ENCODE data around the gene ZFAND3.

The ZFAND3 gene

DNA sequence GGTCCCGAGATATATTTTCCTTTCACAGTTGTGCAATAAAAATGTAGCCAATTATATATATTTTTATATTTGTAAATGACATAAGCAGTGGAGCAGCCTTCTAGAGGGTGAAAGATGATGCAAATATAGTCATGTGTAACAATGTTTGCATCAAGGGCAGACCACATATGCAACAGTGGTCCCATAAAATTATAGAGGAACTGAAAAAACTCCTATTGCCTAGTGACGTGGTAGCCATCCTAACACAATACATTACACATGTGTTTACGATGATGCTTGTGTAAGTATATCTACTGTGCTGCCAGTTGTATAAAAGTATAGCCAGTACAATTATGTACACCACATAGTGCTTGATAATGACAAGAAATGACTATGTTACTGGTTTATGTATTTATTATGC, 162.8 kb downstream of the ZFAND3 start:
- H3K4me3 ChIP-seq (ENCODE audit: low read depth, low read length, poor library complexity, severe bottlenecking): no peak overlapping the region
- no peaks in the 10 kb centered on the region for H3K79me2 ChIP-seq (ENCODE audit: insufficient read depth, low read length)
- H3K9ac ChIP-seq (ENCODE audit: low read length): no peak overlapping the region
- no peak for TF ChIP-seq EZH2 (IDR thresholded peaks at IDR 0.05; ENCODE audit: borderline replicate concordance, low read length)
- TF ChIP-seq, protein P1, sequence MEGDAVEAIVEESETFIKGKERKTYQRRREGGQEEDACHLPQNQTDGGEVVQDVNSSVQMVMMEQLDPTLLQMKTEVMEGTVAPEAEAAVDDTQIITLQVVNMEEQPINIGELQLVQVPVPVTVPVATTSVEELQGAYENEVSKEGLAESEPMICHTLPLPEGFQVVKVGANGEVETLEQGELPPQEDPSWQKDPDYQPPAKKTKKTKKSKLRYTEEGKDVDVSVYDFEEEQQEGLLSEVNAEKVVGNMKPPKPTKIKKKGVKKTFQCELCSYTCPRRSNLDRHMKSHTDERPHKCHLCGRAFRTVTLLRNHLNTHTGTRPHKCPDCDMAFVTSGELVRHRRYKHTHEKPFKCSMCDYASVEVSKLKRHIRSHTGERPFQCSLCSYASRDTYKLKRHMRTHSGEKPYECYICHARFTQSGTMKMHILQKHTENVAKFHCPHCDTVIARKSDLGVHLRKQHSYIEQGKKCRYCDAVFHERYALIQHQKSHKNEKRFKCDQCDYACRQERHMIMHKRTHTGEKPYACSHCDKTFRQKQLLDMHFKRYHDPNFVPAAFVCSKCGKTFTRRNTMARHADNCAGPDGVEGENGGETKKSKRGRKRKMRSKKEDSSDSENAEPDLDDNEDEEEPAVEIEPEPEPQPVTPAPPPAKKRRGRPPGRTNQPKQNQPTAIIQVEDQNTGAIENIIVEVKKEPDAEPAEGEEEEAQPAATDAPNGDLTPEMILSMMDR (IDR thresholded peaks at IDR 0.05; ENCODE audit: low read length): no peak
- H3K4me1 ChIP-seq (ENCODE audit: insufficient read depth, low read length, severe bottlenecking): peaks cover 7% of the 10 kb centered on the region
- H3F3A ChIP-seq (ENCODE audit: insufficient read depth, low read length): no peaks in the 10 kb centered on the region
- no peak overlapping the region for H3K4me2 ChIP-seq (ENCODE audit: low read length)
- H3K9me3 ChIP-seq (ENCODE audit: low read length): no peaks in the 10 kb centered on the region
- H3K27me3 ChIP-seq (ENCODE audit: insufficient read depth, low read length): no peaks in the 10 kb centered on the region
- no peak overlapping the region for H2AFZ ChIP-seq (ENCODE audit: low read length)
- no peaks in the 10 kb centered on the region for H3K9me2 ChIP-seq (ENCODE audit: low read depth, low read length)
- no peaks in the 10 kb centered on the region for H4K20me1 ChIP-seq (ENCODE audit: insufficient read depth, low read length)
- H3K27ac ChIP-seq (ENCODE audit: low read depth, low read length, poor library complexity, severe bottlenecking): no peak overlapping the region
- H3K36me3 ChIP-seq (ENCODE audit: insufficient read depth, low read length): no peaks in the 10 kb centered on the region

DNA sequence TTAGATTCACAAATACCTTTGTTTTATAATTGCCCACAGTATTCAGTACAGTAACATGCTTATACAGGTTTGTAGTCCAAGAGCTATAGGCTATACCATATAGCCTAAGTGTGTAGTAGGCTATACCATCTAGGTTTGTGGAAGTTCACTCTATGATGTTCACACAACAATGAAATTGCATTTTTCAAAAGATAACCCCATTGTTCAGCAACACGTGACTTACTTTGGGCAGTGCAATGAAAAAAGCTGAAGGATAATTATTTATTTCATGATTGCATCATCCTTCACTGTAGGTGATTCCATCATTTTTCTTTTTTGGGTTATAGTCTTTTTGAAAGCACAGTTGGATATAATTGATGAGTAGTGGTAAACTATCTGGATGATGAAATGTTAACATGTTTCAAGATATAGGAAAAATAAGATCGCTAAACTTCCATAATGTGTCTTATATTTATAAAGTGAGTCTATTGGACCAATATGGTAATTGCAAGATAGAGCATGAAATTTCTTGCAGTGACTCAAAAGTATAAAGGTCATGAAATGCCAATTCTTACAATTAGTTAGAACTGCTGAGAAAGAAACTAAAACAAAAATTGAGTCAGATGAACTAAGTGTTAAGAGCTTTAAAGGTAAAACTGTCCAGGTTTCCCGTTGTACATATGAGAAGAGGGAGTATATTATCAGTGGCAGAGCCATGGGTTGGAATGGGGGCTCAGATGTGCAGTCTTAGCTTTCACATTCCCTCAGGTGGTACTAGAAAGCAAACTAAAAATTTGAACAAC, 164.4 kb downstream of the ZFAND3 start:
- Histone ChIP-seq H3K36me3 (ENCODE audit: insufficient read depth, low read length) (no peaks in the 10 kb centered on the region), H3K9me3 (ENCODE audit: low read length) (no peaks in the 10 kb centered on the region), H3K4me1 (ENCODE audit: insufficient read depth, low read length, severe bottlenecking) (peaks cover 7% of the 10 kb centered on the region), H3F3A (ENCODE audit: insufficient read depth, low read length) (no peaks in the 10 kb centered on the region), H3K4me2 (ENCODE audit: low read length) (no peak overlapping the region), H2AFZ (ENCODE audit: low read length) (no peak overlapping the region), H4K20me1 (ENCODE audit: insufficient read depth, low read length) (no peaks in the 10 kb centered on the region), H3K9ac (ENCODE audit: low read length) (no peak overlapping the region), H3K27me3 (ENCODE audit: insufficient read depth, low read length) (no peaks in the 10 kb centered on the region), H3K79me2 (ENCODE audit: insufficient read depth, low read length) (no peaks in the 10 kb centered on the region), H3K27ac (ENCODE audit: low read depth, low read length, poor library complexity, severe bottlenecking) (no peak overlapping the region), H3K9me2 (ENCODE audit: low read depth, low read length) (no peaks in the 10 kb centered on the region), H3K4me3 (ENCODE audit: low read depth, low read length, poor library complexity, severe bottlenecking) (no peak overlapping the region)
- TF ChIP-seq EZH2 (IDR thresholded peaks at IDR 0.05; ENCODE audit: borderline replicate concordance, low read length): no peak
- TF ChIP-seq, protein P1 (IDR thresholded peaks at IDR 0.05; ENCODE audit: low read length): no peak

DNA sequence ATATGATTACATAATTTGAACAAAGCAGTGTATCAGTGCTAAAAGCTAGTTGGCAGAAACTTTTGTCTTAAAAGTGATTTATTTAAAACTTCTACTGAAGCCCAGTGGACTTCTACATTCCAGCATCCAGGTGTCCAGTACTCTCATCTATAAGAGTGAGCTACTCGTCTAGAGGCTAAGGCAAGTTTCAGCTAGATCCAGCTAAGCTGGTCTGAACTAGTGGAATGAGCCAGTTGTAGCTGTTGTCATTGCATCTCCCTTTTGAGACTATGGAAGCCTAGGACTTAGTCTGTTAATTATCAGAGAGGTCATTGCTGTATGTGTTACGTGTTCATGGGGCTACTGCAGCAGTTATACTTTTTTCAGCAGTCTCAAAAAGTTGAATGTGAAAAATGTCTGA, 165.1 kb downstream of the ZFAND3 start:
- no peaks in the 10 kb centered on the region for H3K9me2 ChIP-seq (ENCODE audit: low read depth, low read length)
- no peaks in the 10 kb centered on the region for H4K20me1 ChIP-seq (ENCODE audit: insufficient read depth, low read length)
- H3K27me3 ChIP-seq (ENCODE audit: insufficient read depth, low read length): no peaks in the 10 kb centered on the region
- H2AFZ ChIP-seq (ENCODE audit: low read length): no peak overlapping the region
- no peak overlapping the region for H3K4me3 ChIP-seq (ENCODE audit: low read depth, low read length, poor library complexity, severe bottlenecking)
- no peaks in the 10 kb centered on the region for H3K79me2 ChIP-seq (ENCODE audit: insufficient read depth, low read length)
- no peak overlapping the region for H3K9ac ChIP-seq (ENCODE audit: low read length)
- no peak for TF ChIP-seq EZH2 (IDR thresholded peaks at IDR 0.05; ENCODE audit: borderline replicate concordance, low read length)
- TF ChIP-seq, protein P1 (IDR thresholded peaks at IDR 0.05; ENCODE audit: low read length): no peak
- no peak overlapping the region for H3K4me2 ChIP-seq (ENCODE audit: low read length)
- H3K9me3 ChIP-seq (ENCODE audit: low read length): no peaks in the 10 kb centered on the region
- no peaks in the 10 kb centered on the region for H3K36me3 ChIP-seq (ENCODE audit: insufficient read depth, low read length)
- no peaks in the 10 kb centered on the region for H3F3A ChIP-seq (ENCODE audit: insufficient read depth, low read length)
- H3K4me1 ChIP-seq (ENCODE audit: insufficient read depth, low read length, severe bottlenecking): peaks cover 7% of the 10 kb centered on the region
- H3K27ac ChIP-seq (ENCODE audit: low read depth, low read length, poor library complexity, severe bottlenecking): no peak overlapping the region

All from OCI-LY1 (cell line).